ENCODE measurements around the gene APRT. TPM values are rescaled to one million over a fixed set of nuclear protein-coding genes. Genes with fewer than 3 reads are reported as not detected.

APRT gene
- total RNA-seq, 2 experiments from 2014 or later = 140 to 141 TPM

- CTCF ChIA-PET = no interaction called here
- H3K36me3 Mint-ChIP-seq (ENCODE audit: low read depth) = no peaks in the 10 kb centered on the region
- POLR2A ChIA-PET = no interaction called here
Measured at GRCh38 chr16:88840600-88841215, 29.0 kb upstream of the APRT start.

GRCh38 chr16:88839745-88840599 is 28.2 kb upstream of the APRT start:
- Mint-ChIP-seq H3K4me1 (ENCODE audit: low read depth) (no peaks in the 10 kb centered on the region), H3K36me3 (ENCODE audit: low read depth) (no peaks in the 10 kb centered on the region), H3K4me3 (no peak overlapping the region), H3K9me3 (ENCODE audit: insufficient read depth) (no peaks in the 10 kb centered on the region), H3K27ac (no peak overlapping the region), H3K27me3 (ENCODE audit: low read depth) (no peaks in the 10 kb centered on the region)
- ChIA-PET CTCF (no interaction called here), POLR2A (no interaction called here)
- ATAC-seq (no peak), DNase-seq (no peak)

More at GRCh38 chr16:88840600-88841215, 29.0 kb upstream of the APRT start:
- no peak for DNase-seq
- H3K27me3 Mint-ChIP-seq (ENCODE audit: low read depth) = no peaks in the 10 kb centered on the region
- H3K4me3 Mint-ChIP-seq = no peak overlapping the region
- H3K9me3 Mint-ChIP-seq (ENCODE audit: insufficient read depth) = no peaks in the 10 kb centered on the region
- ATAC-seq = no peak
- no peak overlapping the region for H3K27ac Mint-ChIP-seq
- H3K4me1 Mint-ChIP-seq (ENCODE audit: low read depth) = no peaks in the 10 kb centered on the region

GRCh38 chr16:88839026-88839529 is 27.4 kb upstream of the APRT start:
- Mint-ChIP-seq H3K4me1 (ENCODE audit: low read depth) (no peaks in the 10 kb centered on the region), H3K27ac (no peak overlapping the region), H3K9me3 (ENCODE audit: insufficient read depth) (no peaks in the 10 kb centered on the region), H3K27me3 (ENCODE audit: low read depth) (no peaks in the 10 kb centered on the region), H3K4me3 (no peak overlapping the region), H3K36me3 (ENCODE audit: low read depth) (no peaks in the 10 kb centered on the region)
- DNase-seq = no peak
- no peak for ATAC-seq
- CTCF ChIA-PET = no interaction called here
- POLR2A ChIA-PET = no interaction called here

GRCh38 chr16:88838566-88838965 is 26.8 kb upstream of the APRT start:
- H3K27me3 Mint-ChIP-seq (ENCODE audit: low read depth) = no peaks in the 10 kb centered on the region
- no peak for DNase-seq
- ATAC-seq = no peak
- ChIA-PET CTCF (no interaction called here), POLR2A (no interaction called here)
- H3K27ac Mint-ChIP-seq = no peak overlapping the region
- no peaks in the 10 kb centered on the region for H3K4me1 Mint-ChIP-seq (ENCODE audit: low read depth)
- no peak overlapping the region for H3K4me3 Mint-ChIP-seq
- H3K36me3 Mint-ChIP-seq (ENCODE audit: low read depth) = no peaks in the 10 kb centered on the region
- H3K9me3 Mint-ChIP-seq (ENCODE audit: insufficient read depth) = no peaks in the 10 kb centered on the region

GRCh38 chr16:88837806-88838205 is 26.1 kb upstream of the APRT start:
- no peaks in the 10 kb centered on the region for H3K27me3 Mint-ChIP-seq (ENCODE audit: low read depth)
- no peaks in the 10 kb centered on the region for H3K9me3 Mint-ChIP-seq (ENCODE audit: insufficient read depth)
- H3K4me3 Mint-ChIP-seq = no peak overlapping the region
- no peaks in the 10 kb centered on the region for H3K36me3 Mint-ChIP-seq (ENCODE audit: low read depth)
- ATAC-seq (no peak), DNase-seq (no peak)
- H3K27ac Mint-ChIP-seq = no peak overlapping the region
- ChIA-PET CTCF (no interaction called here), POLR2A (no interaction called here)
- H3K4me1 Mint-ChIP-seq (ENCODE audit: low read depth) = no peaks in the 10 kb centered on the region

- DNase-seq (no peak), ATAC-seq (no peak)
- Mint-ChIP-seq H3K27ac (no peak overlapping the region), H3K27me3 (ENCODE audit: low read depth) (no peaks in the 10 kb centered on the region), H3K4me3 (no peak overlapping the region), H3K4me1 (ENCODE audit: low read depth) (no peaks in the 10 kb centered on the region), H3K9me3 (ENCODE audit: insufficient read depth) (no peaks in the 10 kb centered on the region), H3K36me3 (ENCODE audit: low read depth) (no peaks in the 10 kb centered on the region)
- ChIA-PET CTCF (no interaction called here), POLR2A (interaction anchor here (0.6 kb wide), 1 partner anchor 375 kb away, joined by 3 read pairs; no protein-coding TSS in a partner anchor)
Measured at GRCh38 chr16:88836791-88837190, 25.1 kb upstream of the APRT start.

GRCh38 chr16:88835818-88836217 is 24.1 kb upstream of the APRT start:
- no peaks in the 10 kb centered on the region for H3K36me3 Mint-ChIP-seq (ENCODE audit: low read depth)
- ATAC-seq (no peak), DNase-seq (no peak)
- no peaks in the 10 kb centered on the region for H3K9me3 Mint-ChIP-seq (ENCODE audit: insufficient read depth)
- H3K27me3 Mint-ChIP-seq (ENCODE audit: low read depth) = no peaks in the 10 kb centered on the region
- H3K4me3 Mint-ChIP-seq = no peak overlapping the region
- no peaks in the 10 kb centered on the region for H3K4me1 Mint-ChIP-seq (ENCODE audit: low read depth)
- no peak overlapping the region for H3K27ac Mint-ChIP-seq
- ChIA-PET POLR2A (no interaction called here), CTCF (no interaction called here)

GRCh38 chr16:88835383-88835782 is 23.7 kb upstream of the APRT start:
- no peak overlapping the region for H3K4me3 Mint-ChIP-seq
- DNase-seq = no peak
- no peaks in the 10 kb centered on the region for H3K36me3 Mint-ChIP-seq (ENCODE audit: low read depth)
- POLR2A ChIA-PET = no interaction called here
- no peak for ATAC-seq
- H3K27me3 Mint-ChIP-seq (ENCODE audit: low read depth) = no peaks in the 10 kb centered on the region
- CTCF ChIA-PET = no interaction called here
- no peaks in the 10 kb centered on the region for H3K4me1 Mint-ChIP-seq (ENCODE audit: low read depth)
- H3K27ac Mint-ChIP-seq = no peak overlapping the region
- no peaks in the 10 kb centered on the region for H3K9me3 Mint-ChIP-seq (ENCODE audit: insufficient read depth)

GRCh38 chr16:88834670-88835069 is 22.9 kb upstream of the APRT start:
- no peak for DNase-seq
- Mint-ChIP-seq H3K27ac (no peak overlapping the region), H3K9me3 (ENCODE audit: insufficient read depth) (no peaks in the 10 kb centered on the region), H3K36me3 (ENCODE audit: low read depth) (no peaks in the 10 kb centered on the region), H3K4me3 (no peak overlapping the region), H3K4me1 (ENCODE audit: low read depth) (no peaks in the 10 kb centered on the region), H3K27me3 (ENCODE audit: low read depth) (no peaks in the 10 kb centered on the region)
- ATAC-seq = no peak
- CTCF ChIA-PET = no interaction called here
- POLR2A ChIA-PET = no interaction called here

GRCh38 chr16:88833086-88833485 is 21.4 kb upstream of the APRT start:
- Mint-ChIP-seq H3K27me3 (ENCODE audit: low read depth) (no peaks in the 10 kb centered on the region), H3K9me3 (ENCODE audit: insufficient read depth) (no peaks in the 10 kb centered on the region), H3K36me3 (ENCODE audit: low read depth) (no peaks in the 10 kb centered on the region), H3K4me3 (no peak overlapping the region), H3K27ac (no peak overlapping the region), H3K4me1 (ENCODE audit: low read depth) (no peaks in the 10 kb centered on the region)
- POLR2A ChIA-PET = no interaction called here
- CTCF ChIA-PET = no interaction called here
- DNase-seq (no peak), ATAC-seq (no peak)

GRCh38 chr16:88831838-88832237 is 20.1 kb upstream of the APRT start:
- H3K9me3 Mint-ChIP-seq (ENCODE audit: insufficient read depth) = no peaks in the 10 kb centered on the region
- no peaks in the 10 kb centered on the region for H3K4me1 Mint-ChIP-seq (ENCODE audit: low read depth)
- H3K36me3 Mint-ChIP-seq (ENCODE audit: low read depth) = no peaks in the 10 kb centered on the region
- ChIA-PET POLR2A (no interaction called here), CTCF (no interaction called here)
- H3K27ac Mint-ChIP-seq = no peak overlapping the region
- no peak overlapping the region for H3K4me3 Mint-ChIP-seq
- DNase-seq (no peak), ATAC-seq (no peak)
- H3K27me3 Mint-ChIP-seq (ENCODE audit: low read depth) = no peaks in the 10 kb centered on the region

- DNase-seq (no peak), ATAC-seq (no peak)
- Mint-ChIP-seq H3K9me3 (ENCODE audit: insufficient read depth) (no peaks in the 10 kb centered on the region), H3K4me3 (no peak overlapping the region), H3K4me1 (ENCODE audit: low read depth) (no peaks in the 10 kb centered on the region), H3K36me3 (ENCODE audit: low read depth) (no peaks in the 10 kb centered on the region), H3K27ac (no peak overlapping the region), H3K27me3 (ENCODE audit: low read depth) (no peaks in the 10 kb centered on the region)
- CTCF ChIA-PET = no interaction called here
- POLR2A ChIA-PET = interaction anchor here (0.9 kb wide), 1 partner anchor 19 kb away, joined by 3 read pairs; the partner anchor contains the start of gene APRT
Measured at GRCh38 chr16:88830783-88831182, 19.1 kb upstream of the APRT start.

Measured in activated CD8-positive, alpha-beta T cell treated with anti-CD3 and anti-CD28 coated beads, Interleukin-2, amount 10 ng/mL, durations not matched to agents 7 days and 5 days (primary cell).